H9 (cell line): ENCODE measurements around the gene CHPT1. TPM values are rescaled to one million over a fixed set of nuclear protein-coding genes. Genes with fewer than 3 reads are reported as not detected.

Experiments
- DNase-seq: peaks from one replicate; pipeline ENCODE4 v3.0.0-alpha.2; 2017
- H2AFZ ChIP-seq: one replicate; pipeline ENCODE4 v1.6.1; 2013; ENCODE audit warnings: mild to moderate bottlenecking, low read length, control low read depth, moderate library complexity
- H2AK5ac ChIP-seq: 2 replicates; pipeline ENCODE4 v1.6.1; 2013; ENCODE audit warnings: low read length, control low read depth, mixed read lengths; ENCODE audit not compliant: insufficient read length
- H2BK120ac ChIP-seq: one replicate; pipeline ENCODE4 v1.6.1; 2013; ENCODE audit warnings: low read depth, mild to moderate bottlenecking, low read length, control low read depth, inconsistent platforms; ENCODE audit not compliant: poor library complexity, severe bottlenecking
- H2BK12ac ChIP-seq: 2 replicates; pipeline ENCODE4 v1.6.1; 2013; ENCODE audit warnings: low read length, control low read depth, mixed read lengths, low read depth; ENCODE audit not compliant: insufficient read length
- H2BK15ac ChIP-seq: 2 replicates; pipeline ENCODE4 v1.6.1; 2013; ENCODE audit warnings: low read depth, low read length, control low read depth
- H2BK20ac ChIP-seq: one replicate; pipeline ENCODE4 v1.6.1; 2013; ENCODE audit warnings: low read depth, mild to moderate bottlenecking, low read length, control low read depth, inconsistent platforms; ENCODE audit not compliant: poor library complexity, severe bottlenecking
- H2BK5ac ChIP-seq: 2 replicates; pipeline ENCODE4 v1.6.1; 2013; ENCODE audit warnings: low read length, control low read depth, mixed read lengths; ENCODE audit not compliant: insufficient read length
- H3K14ac ChIP-seq: 2 replicates; pipeline ENCODE4 v1.6.1; 2013; ENCODE audit warnings: low read length, control low read depth; ENCODE audit not compliant: insufficient read depth
- H3K18ac ChIP-seq: 2 replicates; pipeline ENCODE4 v1.6.1; 2013; ENCODE audit warnings: low read depth, mild to moderate bottlenecking, mixed read lengths, low read length, control low read depth; ENCODE audit not compliant: insufficient read length
- H3K23ac ChIP-seq: 2 replicates; pipeline ENCODE4 v1.6.1; 2013; ENCODE audit warnings: low read length, control low read depth, mixed read lengths, low read depth; ENCODE audit not compliant: insufficient read length
- H3K23me2 ChIP-seq: 2 replicates; pipeline ENCODE4 v1.6.1; 2013; ENCODE audit warnings: low read depth, mild to moderate bottlenecking, mixed read lengths, low read length, control low read depth; ENCODE audit not compliant: insufficient read length, poor library complexity, severe bottlenecking
- H3K27ac ChIP-seq: 2 replicates; pipeline ENCODE4 v1.5.1; 2013; ENCODE audit warnings: low read length, control low read depth, mixed read lengths, low read depth; ENCODE audit not compliant: insufficient read length
- H3K27me3 ChIP-seq: 2 replicates; pipeline ENCODE4 v1.6.1; 2013; ENCODE audit warnings: low read length, control low read depth, inconsistent platforms; ENCODE audit not compliant: insufficient read depth
- H3K4ac ChIP-seq: 2 replicates; pipeline ENCODE4 v1.6.1; 2013; ENCODE audit warnings: low read depth, mild to moderate bottlenecking, control low read depth, inconsistent platforms, low read length, moderate library complexity
- H3K4me1 ChIP-seq: 2 replicates; pipeline ENCODE4 v1.6.1; 2013; ENCODE audit warnings: low read length, control low read depth, inconsistent platforms; ENCODE audit not compliant: insufficient read depth
- H3K4me2 ChIP-seq: 2 replicates; pipeline ENCODE4 v1.6.1; 2013; ENCODE audit warnings: low read length, control low read depth, mixed read lengths; ENCODE audit not compliant: insufficient read length, insufficient read depth
- H3K56ac ChIP-seq: 2 replicates; pipeline ENCODE4 v1.6.1; 2013; ENCODE audit warnings: low read depth, mild to moderate bottlenecking, mixed read lengths, low read length, control low read depth; ENCODE audit not compliant: insufficient read length
- H3K79me1 ChIP-seq: 2 replicates; pipeline ENCODE4 v1.6.1; 2013; ENCODE audit warnings: low read depth, mild to moderate bottlenecking, moderate library complexity, low read length, control low read depth, inconsistent platforms; ENCODE audit not compliant: insufficient read depth, poor library complexity, severe bottlenecking
- H3K79me2 ChIP-seq: 2 replicates; pipeline ENCODE4 v1.6.1; 2013; ENCODE audit warnings: low read length, control low read depth, inconsistent platforms; ENCODE audit not compliant: insufficient read depth
- H3K9ac ChIP-seq: 2 replicates; pipeline ENCODE4 v1.6.1; 2013; ENCODE audit warnings: low read length, control low read depth, mixed read lengths; ENCODE audit not compliant: insufficient read length; ENCODE audit errors: extremely low read depth
- H3K9me3 ChIP-seq: one replicate; pipeline ENCODE4 v1.6.1; 2013; ENCODE audit warnings: low read depth, low read length, inconsistent platforms; ENCODE audit not compliant: control insufficient read depth
- H3T11ph ChIP-seq: one replicate; pipeline ENCODE4 v1.6.1; 2013; ENCODE audit warnings: mild to moderate bottlenecking, low read length, control low read depth, inconsistent platforms
- H4K20me1 ChIP-seq: one replicate; pipeline ENCODE4 v1.6.1; 2013; ENCODE audit not compliant: control insufficient read depth, insufficient read length, insufficient read depth
- H4K5ac ChIP-seq: 2 replicates; pipeline ENCODE4 v1.6.1; 2013; ENCODE audit warnings: low read depth, mild to moderate bottlenecking, mixed read lengths, low read length, control low read depth; ENCODE audit not compliant: insufficient read length
- H4K8ac ChIP-seq: replicated peaks from 2 replicates; pipeline ENCODE4 v1.6.1; 2013; ENCODE audit warnings: low read length, control low read depth, mixed read lengths, low read depth; ENCODE audit not compliant: insufficient read length
- H4K91ac ChIP-seq: 2 replicates; pipeline ENCODE4 v1.6.1; 2013; ENCODE audit warnings: low read depth, mild to moderate bottlenecking, moderate library complexity, mixed read lengths, low read length, control low read depth; ENCODE audit not compliant: insufficient read length
- H3K27ac Mint-ChIP-seq, 3 experiments: 2 replicates in 2 of 3; 3 replicates in 1 of 3; pipeline ENCODE4 v1.8.0; 2020 to 2021; ENCODE audit warnings: mixed read lengths in 3 of 3, mild to moderate bottlenecking in 1 of 3, moderate library complexity in 1 of 3
- H3K27me3 Mint-ChIP-seq: 2 replicates; pipeline ENCODE4 v1.8.0; 2021; ENCODE audit warnings: low read depth, mild to moderate bottlenecking, moderate library complexity, mixed read lengths
- H3K36me3 Mint-ChIP-seq, 3 experiments: 2 replicates in 2 of 3; 3 replicates in 1 of 3; pipeline ENCODE4 v1.8.0; 2020 to 2021; ENCODE audit warnings: low read depth in 3 of 3, mixed read lengths in 3 of 3; ENCODE audit not compliant: insufficient read depth in 1 of 3
- H3K4me1 Mint-ChIP-seq, 2 experiments: 2 replicates each; pipeline ENCODE4 v1.8.0; 2020; ENCODE audit warnings: mixed read lengths in 2 of 2
- H3K4me3 Mint-ChIP-seq, 2 experiments: 2 replicates in 1 of 2; 3 replicates in 1 of 2; pipeline ENCODE4 v1.8.0; 2020 to 2021; ENCODE audit warnings: mild to moderate bottlenecking in 2 of 2, mixed read lengths in 2 of 2, moderate library complexity in 1 of 2
- H3K9me3 Mint-ChIP-seq, 2 experiments: 2 replicates in 1 of 2; 3 replicates in 1 of 2; pipeline ENCODE4 v1.8.0; 2020; ENCODE audit warnings: mild to moderate bottlenecking in 2 of 2, mixed read lengths in 2 of 2, moderate library complexity in 1 of 2
- CTCF ChIP-seq: fragments of 200-600 bp; sonication (generic); conservative IDR thresholded peaks from 3 replicates; pipeline ENCODE4 v1.8.0; 2021; ENCODE audit warnings: antibody characterized with exemption, mild to moderate bottlenecking
- WGBS: extraction: QIAGEN DNeasy Blood & Tissue Kit; methylation state at CpG from one replicate; pipeline ENCODE4 v1.1.7; 2013; ENCODE audit warnings: missing lambda C conversion rate, low lambda C conversion rate, mixed read lengths; ENCODE audit not compliant: insufficient read length; ENCODE audit errors: extremely low coverage; 5-methylcytosine and 5-hydroxymethylcytosine counted together
- total RNA-seq: library from RNA; stranded (reverse); gene quantifications from 2 replicates; pipeline ENCODE4 v1.2.1, GENCODE V29; 2021

Gene CHPT1
- total RNA-seq, 1 experiment from 2014 or later = 17.1 TPM

GRCh38 chr12:101650346-101651117 is 46.9 kb upstream of the CHPT1 start:
- no peak overlapping the region for H4K8ac ChIP-seq
- H2BK12ac ChIP-seq = no peak overlapping the region
- no peak overlapping the region for H3K9ac ChIP-seq
- H3K79me2 ChIP-seq = no peaks in the 10 kb centered on the region
- no peaks in the 10 kb centered on the region for H3K9me3 ChIP-seq
- no peak for DNase-seq
- no peak overlapping the region for H3K27ac ChIP-seq
- H3K27ac Mint-ChIP-seq = no peak overlapping the region
- H3K36me3 Mint-ChIP-seq = no peaks in the 10 kb centered on the region
- H2AFZ ChIP-seq = no peak overlapping the region
- no peak overlapping the region for H3K56ac ChIP-seq
- no peak overlapping the region for H3K18ac ChIP-seq
- H3K4me3 Mint-ChIP-seq = no peak overlapping the region
- no peak overlapping the region for H3K23ac ChIP-seq
- H3K4me2 ChIP-seq = no peak overlapping the region
- H3K14ac ChIP-seq = no peak overlapping the region
- TF ChIP-seq CTCF = no peak
- H4K20me1 ChIP-seq = no peaks in the 10 kb centered on the region
- H2BK120ac ChIP-seq = no peak overlapping the region
- no peaks in the 10 kb centered on the region for H3K4me1 ChIP-seq
- no peaks in the 10 kb centered on the region for H3K27me3 ChIP-seq
- peaks cover 2% of the 10 kb centered on the region for H3K27me3 Mint-ChIP-seq
- no peak overlapping the region for H4K91ac ChIP-seq
- H2BK15ac ChIP-seq = no peak overlapping the region
- H2AK5ac ChIP-seq = no peak overlapping the region
- H2BK5ac ChIP-seq = no peak overlapping the region
- no peak overlapping the region for H2BK20ac ChIP-seq
- H4K5ac ChIP-seq = no peak overlapping the region
- no peak overlapping the region for H3K4ac ChIP-seq
- no CpG with 5 or more reads among the region's 4 CpGs for WGBS
- no peaks in the 10 kb centered on the region for H3K9me3 Mint-ChIP-seq
- H3K4me1 Mint-ChIP-seq = peaks cover 3 to 5% of the 10 kb centered on the region in 2 experiments; a peak in 3 of 4 replicates
- no peaks in the 10 kb centered on the region for H3K79me1 ChIP-seq
- H3K23me2 ChIP-seq = no peaks in the 10 kb centered on the region
- no peak overlapping the region for H3T11ph ChIP-seq
